ENCODE measurements around the gene TAPBP. TPM values are rescaled to one million over a fixed set of nuclear protein-coding genes. Genes with fewer than 3 reads are reported as not detected.
A peak's percentile ranks its signal among the peaks of the same experiment; 100 is the strongest.
"Not testable (repeated sequence)": the region's sequence is repeated elsewhere in the genome, so short reads cannot be mapped to it uniquely, and the experiment has no call there.

Gene TAPBP
- total RNA-seq, result 100 to 1,000 TPM in 1 of 2 donors, 10 to 100 TPM in 1; 88.0 to 107 TPM

DNA sequence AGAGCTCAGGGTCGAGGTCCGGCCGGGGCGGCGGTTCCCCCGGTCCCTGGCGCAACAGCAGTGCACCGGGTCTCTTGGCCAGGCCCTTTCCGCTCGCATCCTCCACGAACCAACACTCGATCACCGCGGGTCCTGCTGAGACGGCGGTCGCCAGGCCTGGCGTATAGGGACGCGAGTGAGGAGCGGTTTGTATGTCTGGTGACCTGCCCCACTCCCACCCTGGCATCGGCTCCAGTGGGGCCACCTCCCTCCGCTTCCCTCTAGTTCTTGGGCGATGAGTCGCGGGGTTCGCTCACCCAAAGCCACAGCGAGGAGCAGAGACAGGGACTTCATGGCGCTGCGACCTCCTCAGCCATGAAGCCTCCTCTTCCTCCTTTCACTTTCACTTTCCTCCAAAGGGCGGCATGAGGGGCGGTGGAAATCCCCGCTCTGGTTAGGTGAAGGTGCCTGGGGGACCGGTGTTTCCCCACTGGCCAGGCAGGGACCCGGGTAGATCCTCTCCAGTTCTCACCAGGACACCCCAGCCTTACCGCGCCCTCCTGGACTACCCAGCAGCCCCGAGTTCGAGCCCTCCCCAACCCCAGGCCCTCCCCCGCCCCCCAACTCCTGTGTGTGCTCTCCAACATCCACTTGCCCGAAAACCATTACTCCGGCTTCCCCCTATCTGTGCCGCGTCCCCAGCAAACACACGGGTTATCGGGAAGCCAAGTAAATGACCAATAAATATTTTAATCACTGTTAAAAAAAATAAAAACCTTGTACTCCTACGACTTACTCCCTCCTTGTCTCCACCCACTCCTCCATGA is at the start of gene TAPBP:
Gene TAPBP, minus strand, starts transcription at position 370 of the 806 bp plus-strand sequence. Its CDS starts 37 bp downstream, at position 333.
- peak within 1 kb of the TSS; percentile 71 for H3K4me3 ChIP-seq
- H3K27ac ChIP-seq, result peak within 1 kb of the TSS; percentile 92 to 96
- peaks cover 34 to 52% of the 10 kb centered on the region in 2 donors for H3K4me1 ChIP-seq (ENCODE audit: control insufficient read depth in 1 of 2, low read depth in 2 of 2)
- ATAC-seq (ENCODE audit: insufficient number of reproducible peaks, low FRiP score, low read depth), result no peak
- H3K9me3 ChIP-seq, result no peaks in the 10 kb centered on the region
- DNase-seq (ENCODE audit: low spot score), result no peak
- TF ChIP-seq, protein P1, sequence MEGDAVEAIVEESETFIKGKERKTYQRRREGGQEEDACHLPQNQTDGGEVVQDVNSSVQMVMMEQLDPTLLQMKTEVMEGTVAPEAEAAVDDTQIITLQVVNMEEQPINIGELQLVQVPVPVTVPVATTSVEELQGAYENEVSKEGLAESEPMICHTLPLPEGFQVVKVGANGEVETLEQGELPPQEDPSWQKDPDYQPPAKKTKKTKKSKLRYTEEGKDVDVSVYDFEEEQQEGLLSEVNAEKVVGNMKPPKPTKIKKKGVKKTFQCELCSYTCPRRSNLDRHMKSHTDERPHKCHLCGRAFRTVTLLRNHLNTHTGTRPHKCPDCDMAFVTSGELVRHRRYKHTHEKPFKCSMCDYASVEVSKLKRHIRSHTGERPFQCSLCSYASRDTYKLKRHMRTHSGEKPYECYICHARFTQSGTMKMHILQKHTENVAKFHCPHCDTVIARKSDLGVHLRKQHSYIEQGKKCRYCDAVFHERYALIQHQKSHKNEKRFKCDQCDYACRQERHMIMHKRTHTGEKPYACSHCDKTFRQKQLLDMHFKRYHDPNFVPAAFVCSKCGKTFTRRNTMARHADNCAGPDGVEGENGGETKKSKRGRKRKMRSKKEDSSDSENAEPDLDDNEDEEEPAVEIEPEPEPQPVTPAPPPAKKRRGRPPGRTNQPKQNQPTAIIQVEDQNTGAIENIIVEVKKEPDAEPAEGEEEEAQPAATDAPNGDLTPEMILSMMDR (IDR thresholded peaks at IDR 0.05), result no peak
- H3K36me3 ChIP-seq, result peaks cover 3% of the 10 kb centered on the region
- H3K27me3 ChIP-seq (replicated peaks; ENCODE audit: insufficient read depth), result no peaks in the 10 kb centered on the region

DNA sequence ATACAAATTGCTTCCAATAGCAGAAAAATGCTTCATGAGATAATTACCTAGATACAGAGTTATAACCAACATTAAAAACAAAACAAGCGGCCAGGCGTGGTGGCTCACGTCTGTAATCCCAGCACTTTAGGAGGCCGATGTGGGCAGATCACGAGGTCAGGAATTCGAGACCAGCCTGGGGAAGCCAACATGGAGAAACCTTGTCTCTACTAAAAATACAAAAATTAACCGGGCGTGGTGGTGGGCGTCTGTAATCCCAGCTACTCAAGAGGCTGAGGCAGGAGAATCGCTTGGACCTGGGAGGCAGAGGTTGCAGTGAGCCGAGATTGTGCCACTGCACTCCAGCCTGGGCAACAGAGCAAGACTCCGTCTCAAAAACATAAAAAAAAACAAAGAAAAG is 49.6 kb upstream of the TAPBP start:
- H3K4me1 ChIP-seq (ENCODE audit: control insufficient read depth in 1 of 2, low read depth in 2 of 2); H3K36me3 ChIP-seq; H3K27me3 ChIP-seq (replicated peaks; ENCODE audit: insufficient read depth); ATAC-seq (ENCODE audit: insufficient number of reproducible peaks, low FRiP score, low read depth); H3K9me3 ChIP-seq; H3K4me3 ChIP-seq; DNase-seq (ENCODE audit: low spot score); H3K27ac ChIP-seq: not testable (repeated sequence)

DNA sequence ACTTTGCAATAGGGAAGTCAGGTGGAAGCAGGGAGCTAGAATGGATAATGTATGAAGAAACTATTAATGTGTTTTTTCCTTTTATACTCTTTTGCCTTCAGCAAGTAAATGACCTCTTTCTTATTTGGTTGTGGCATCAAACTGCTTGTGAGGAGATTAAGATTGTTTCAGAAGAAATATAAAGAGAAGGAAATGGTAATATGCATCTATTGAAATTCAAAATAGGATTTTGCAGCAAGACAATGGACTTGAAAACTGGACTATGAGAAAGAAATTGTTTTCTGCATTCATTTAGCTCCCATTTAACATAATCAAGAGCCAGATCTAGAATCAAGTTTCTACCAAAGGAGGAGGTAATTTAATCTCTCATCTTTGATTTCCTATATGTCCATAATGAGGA is 45.5 kb upstream of the TAPBP start:
- ATAC-seq (ENCODE audit: insufficient number of reproducible peaks, low FRiP score, low read depth), result no peak
- H3K36me3 ChIP-seq, result no peaks in the 10 kb centered on the region
- H3K27ac ChIP-seq, result no peak overlapping the region
- H3K9me3 ChIP-seq, result no peaks in the 10 kb centered on the region
- no peaks in the 10 kb centered on the region for H3K4me1 ChIP-seq (ENCODE audit: control insufficient read depth in 1 of 2, low read depth in 2 of 2)
- DNase-seq (ENCODE audit: low spot score), result no peak
- H3K4me3 ChIP-seq, result no peak overlapping the region
- H3K27me3 ChIP-seq (replicated peaks; ENCODE audit: insufficient read depth), result no peaks in the 10 kb centered on the region
- TF ChIP-seq, protein P1 (IDR thresholded peaks at IDR 0.05), result no peak

DNA sequence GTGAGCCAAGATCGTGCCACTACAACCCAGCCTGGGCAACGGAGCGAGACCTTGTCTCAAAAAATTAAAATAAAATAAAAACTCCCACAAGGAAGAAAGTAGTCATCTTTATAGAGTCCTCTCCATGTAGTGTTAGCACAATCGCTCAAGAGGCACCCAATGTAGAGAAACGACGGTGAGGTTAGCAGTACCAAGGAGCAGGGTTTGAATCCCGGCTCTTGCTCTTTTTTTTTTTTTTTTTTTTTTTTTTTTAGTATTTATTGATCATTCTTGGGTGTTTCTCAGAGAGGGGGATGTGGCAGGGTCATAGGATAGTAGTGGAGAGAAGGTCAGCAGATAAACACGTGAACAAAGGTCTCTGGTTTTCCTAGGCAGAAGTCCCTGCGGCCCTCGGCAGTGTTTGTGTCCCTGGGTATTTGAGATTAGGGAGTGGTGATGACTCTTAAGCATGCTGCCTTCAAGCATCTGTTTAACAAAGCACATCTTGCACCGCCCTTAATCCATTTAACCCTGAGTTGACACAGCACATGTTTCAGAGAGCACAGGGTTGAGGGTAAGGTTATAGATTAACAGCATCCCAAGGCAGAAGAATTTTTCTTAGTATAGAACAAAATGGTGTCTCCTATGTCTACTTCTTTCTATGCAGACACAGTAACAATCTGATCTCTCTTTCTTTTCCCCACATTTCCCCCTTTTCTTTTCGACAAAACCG is 43.4 kb upstream of the TAPBP start:
- DNase-seq (ENCODE audit: low spot score); H3K4me1 ChIP-seq (ENCODE audit: control insufficient read depth in 1 of 2, low read depth in 2 of 2); H3K27ac ChIP-seq: not testable (repeated sequence)

DNA sequence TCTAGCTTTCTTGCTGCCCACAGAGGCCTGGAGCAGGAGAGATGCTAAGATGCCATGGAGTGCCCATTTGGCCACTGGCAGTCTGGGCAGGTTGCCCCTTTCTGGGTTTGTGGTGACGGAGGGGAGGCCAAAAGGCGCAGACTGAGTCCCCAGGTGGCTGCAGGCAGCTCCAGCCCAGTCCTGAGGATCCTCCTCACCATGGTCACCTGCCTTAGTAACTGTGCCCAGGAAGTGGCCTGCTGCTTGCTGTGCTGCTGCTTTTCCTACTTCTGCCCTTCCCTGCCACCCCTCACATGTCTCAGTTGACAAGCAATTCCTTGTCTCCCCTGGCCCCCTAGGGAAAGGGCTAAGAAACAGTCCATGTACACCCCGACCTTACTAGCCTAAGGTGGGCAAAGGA is 42.4 kb upstream of the TAPBP start:
- no peak for DNase-seq (ENCODE audit: low spot score)
- H3K4me3 ChIP-seq, result no peak overlapping the region
- no peaks in the 10 kb centered on the region for H3K36me3 ChIP-seq
- no peaks in the 10 kb centered on the region for H3K27me3 ChIP-seq (replicated peaks; ENCODE audit: insufficient read depth)
- ATAC-seq (ENCODE audit: insufficient number of reproducible peaks, low FRiP score, low read depth), result no peak
- no peaks in the 10 kb centered on the region for H3K4me1 ChIP-seq (ENCODE audit: control insufficient read depth in 1 of 2, low read depth in 2 of 2)
- TF ChIP-seq, protein P1 (IDR thresholded peaks at IDR 0.05), result no peak
- no peak overlapping the region for H3K27ac ChIP-seq
- no peaks in the 10 kb centered on the region for H3K9me3 ChIP-seq

More for the DNA sequence above, 43.4 kb upstream of the TAPBP start:
- not testable (repeated sequence) for H3K36me3 ChIP-seq; ATAC-seq (ENCODE audit: insufficient number of reproducible peaks, low FRiP score, low read depth); H3K9me3 ChIP-seq; H3K4me3 ChIP-seq; H3K27me3 ChIP-seq (replicated peaks; ENCODE audit: insufficient read depth)

DNA sequence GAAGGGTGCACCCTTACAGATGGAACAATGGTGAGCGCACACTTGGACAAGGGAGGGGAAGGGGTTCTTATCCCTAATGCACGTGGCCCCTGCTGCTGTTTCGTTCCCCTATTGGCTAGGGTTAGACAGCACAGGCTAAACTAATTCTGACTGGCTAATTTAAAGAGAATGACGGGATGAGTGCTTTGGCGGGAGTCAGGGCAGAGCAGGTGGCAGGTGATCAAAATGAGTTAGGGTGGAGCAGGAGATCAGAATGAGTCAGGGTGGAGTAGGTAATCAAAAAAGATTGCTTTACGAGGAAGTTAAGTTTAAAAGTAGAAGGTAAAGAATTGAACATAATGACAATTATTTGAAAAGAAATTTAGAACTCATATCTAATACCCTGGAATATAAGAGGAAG is 42.0 kb upstream of the TAPBP start:
- not testable (repeated sequence) for ATAC-seq (ENCODE audit: insufficient number of reproducible peaks, low FRiP score, low read depth); H3K27ac ChIP-seq; H3K9me3 ChIP-seq; H3K27me3 ChIP-seq (replicated peaks; ENCODE audit: insufficient read depth); H3K4me3 ChIP-seq; H3K4me1 ChIP-seq (ENCODE audit: control insufficient read depth in 1 of 2, low read depth in 2 of 2); H3K36me3 ChIP-seq; DNase-seq (ENCODE audit: low spot score)
